ENCODE measurements around the gene TRAPPC2L.

Gene TRAPPC2L

GRCh38 chr16:88839026-88839529 is 17.8 kb upstream of the TRAPPC2L start:
- no peak for DNase-seq (ENCODE audit: low read depth)

GRCh38 chr16:88839745-88840599 is 17.0 kb upstream of the TRAPPC2L start:
- no peak for DNase-seq (ENCODE audit: low read depth)

- DNase-seq (ENCODE audit: low read depth): no peak
Measured at GRCh38 chr16:88840600-88841215, 16.2 kb upstream of the TRAPPC2L start.

- no peak for DNase-seq (ENCODE audit: low read depth)
Measured at GRCh38 chr16:88841521-88842307, 15.2 kb upstream of the TRAPPC2L start.

GRCh38 chr16:88842308-88842756 is 14.6 kb upstream of the TRAPPC2L start:
- DNase-seq (ENCODE audit: low read depth): no peak

GRCh38 chr16:88842806-88843205 is 14.1 kb upstream of the TRAPPC2L start:
- DNase-seq (ENCODE audit: low read depth): no peak

- no peak for DNase-seq (ENCODE audit: low read depth)
Measured at GRCh38 chr16:88843256-88843655, 13.7 kb upstream of the TRAPPC2L start.

GRCh38 chr16:88844419-88845036 is 12.4 kb upstream of the TRAPPC2L start:
- DNase-seq (ENCODE audit: low read depth): no peak

GRCh38 chr16:88846088-88846487 is 10.8 kb upstream of the TRAPPC2L start:
- no peak for DNase-seq (ENCODE audit: low read depth)

- DNase-seq (ENCODE audit: low read depth): no peak
Measured at GRCh38 chr16:88847654-88848053, 9.3 kb upstream of the TRAPPC2L start.

- DNase-seq (ENCODE audit: low read depth): no peak
Measured at GRCh38 chr16:88848557-88848956, 8.4 kb upstream of the TRAPPC2L start.

- DNase-seq (ENCODE audit: low read depth): no peak
Measured at GRCh38 chr16:88850531-88851199, 6.3 kb upstream of the TRAPPC2L start.

GRCh38 chr16:88851616-88852015 is 5.3 kb upstream of the TRAPPC2L start:
- no peak for DNase-seq (ENCODE audit: low read depth)

- DNase-seq (ENCODE audit: low read depth): no peak
Measured at GRCh38 chr16:88853325-88853941, 3.5 kb upstream of the TRAPPC2L start.

- DNase-seq (ENCODE audit: low read depth): peak; percentile 18
Measured at GRCh38 chr16:88854306-88855111, 2.4 kb upstream of the TRAPPC2L start.

- no peak for DNase-seq (ENCODE audit: low read depth)
Measured at GRCh38 chr16:88855176-88855575, 1.8 kb upstream of the TRAPPC2L start.

- DNase-seq (ENCODE audit: low read depth): no peak
Measured at GRCh38 chr16:88855736-88856121, 1.2 kb upstream of the TRAPPC2L start.

- DNase-seq (ENCODE audit: low read depth): no peak
Measured at GRCh38 chr16:88856122-88856827, 652 bp upstream of the TRAPPC2L start.

GRCh38 chr16:88857728-88858339 is 907 bp downstream of the TRAPPC2L start:
- peak; percentile 55 for DNase-seq (ENCODE audit: low read depth)

All from activated gamma-delta T cell treated with anti-CD3 and anti-CD28 coated beads, Interleukin-2, amount 50 U/mL, for 16 hours (primary cell).